Type B pancreatic cell (in vitro differentiated cells): ENCODE data around the gene BRD1. TPM values are rescaled to one million over a fixed set of nuclear protein-coding genes. Genes with fewer than 3 reads are reported as not detected.

Experiments
- DNase-seq: peaks from one replicate; pipeline ENCODE4 v3.0.0; 2021; ENCODE audit warnings: mixed read lengths; ENCODE audit not compliant: unreplicated experiment; ENCODE audit errors: extremely low spot score
- H3K27ac Mint-ChIP-seq: 2 replicates; pipeline ENCODE4 v1.8.0; 2021; ENCODE audit warnings: mild to moderate bottlenecking, mixed read lengths
- H3K27me3 Mint-ChIP-seq: 2 replicates; pipeline ENCODE4 v1.8.0; 2021; ENCODE audit warnings: mixed read lengths
- H3K36me3 Mint-ChIP-seq: 2 replicates; pipeline ENCODE4 v1.8.0; 2021; ENCODE audit warnings: mixed read lengths
- H3K4me1 Mint-ChIP-seq: one replicate; pipeline ENCODE4 v1.8.0; 2021; ENCODE audit warnings: mixed read lengths; ENCODE audit not compliant: unreplicated experiment
- H3K4me3 Mint-ChIP-seq: 2 replicates; pipeline ENCODE4 v1.8.0; 2021; ENCODE audit warnings: mild to moderate bottlenecking, mixed read lengths
- H3K9me3 Mint-ChIP-seq: 2 replicates; pipeline ENCODE4 v1.8.0; 2021; ENCODE audit warnings: mixed read lengths
- total RNA-seq: library from RNA; stranded (reverse); gene quantifications from 2 replicates; pipeline ENCODE4 v1.2.1, GENCODE V29; 2021; ENCODE audit warnings: low replicate concordance
- TF ChIP-seq, protein P1 (sequence below): fragments of 200-600 bp; sonication (generic); conservative IDR thresholded peaks from 2 replicates; pipeline ENCODE4 v1.5.0; 2021; ENCODE audit warnings: antibody characterized with exemption, mild to moderate bottlenecking

The BRD1 gene
- total RNA-seq, 1 donor from 2014 or later: 53.0 TPM

DNA sequence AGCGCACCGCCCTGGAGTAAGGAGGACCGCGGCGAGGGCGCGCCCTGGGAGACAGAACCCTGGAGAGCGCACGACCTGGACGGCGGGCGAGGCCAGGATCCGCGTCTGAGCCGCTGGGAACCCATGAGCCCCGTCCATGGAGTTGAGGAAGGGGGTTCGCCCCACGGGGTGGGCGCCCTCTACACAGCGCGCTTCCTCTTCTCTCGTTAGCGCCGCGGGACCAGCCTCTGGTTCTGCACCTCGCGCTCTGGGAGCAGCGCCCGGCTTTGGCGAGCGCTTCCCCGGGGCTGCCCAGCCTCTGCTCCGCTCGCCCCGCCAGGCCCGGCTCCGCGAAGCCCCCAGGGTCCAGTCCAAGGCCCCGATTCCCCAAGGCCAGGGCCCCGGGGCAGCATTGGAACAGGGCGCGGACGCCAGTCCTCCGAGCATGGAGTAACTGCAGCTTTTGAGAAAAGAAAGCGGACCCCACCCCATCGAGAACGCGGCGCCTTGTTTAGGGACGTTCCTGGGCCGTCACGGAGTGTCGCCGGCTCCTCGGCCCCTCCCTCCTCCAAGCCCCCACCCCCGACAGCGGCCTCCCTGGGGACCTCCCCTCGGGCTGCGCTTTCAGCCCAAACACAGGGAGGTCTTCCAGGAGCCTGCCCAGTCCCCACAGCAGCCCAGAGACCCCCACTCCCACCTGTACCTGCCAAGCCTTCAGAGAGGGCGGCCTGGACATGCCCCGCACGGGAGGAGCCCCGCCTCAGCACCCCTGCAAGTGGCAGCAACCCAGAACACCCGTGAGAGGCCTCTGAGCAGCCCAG is 56.2 kb downstream of the BRD1 start:
- Mint-ChIP-seq H3K27ac (no peak overlapping the region), H3K36me3 (peaks cover 4% of the 10 kb centered on the region), H3K4me3 (no peak overlapping the region), H3K27me3 (no peaks in the 10 kb centered on the region), H3K4me1 (no peaks in the 10 kb centered on the region), H3K9me3 (peaks cover 6% of the 10 kb centered on the region)
- TF ChIP-seq, protein P1, sequence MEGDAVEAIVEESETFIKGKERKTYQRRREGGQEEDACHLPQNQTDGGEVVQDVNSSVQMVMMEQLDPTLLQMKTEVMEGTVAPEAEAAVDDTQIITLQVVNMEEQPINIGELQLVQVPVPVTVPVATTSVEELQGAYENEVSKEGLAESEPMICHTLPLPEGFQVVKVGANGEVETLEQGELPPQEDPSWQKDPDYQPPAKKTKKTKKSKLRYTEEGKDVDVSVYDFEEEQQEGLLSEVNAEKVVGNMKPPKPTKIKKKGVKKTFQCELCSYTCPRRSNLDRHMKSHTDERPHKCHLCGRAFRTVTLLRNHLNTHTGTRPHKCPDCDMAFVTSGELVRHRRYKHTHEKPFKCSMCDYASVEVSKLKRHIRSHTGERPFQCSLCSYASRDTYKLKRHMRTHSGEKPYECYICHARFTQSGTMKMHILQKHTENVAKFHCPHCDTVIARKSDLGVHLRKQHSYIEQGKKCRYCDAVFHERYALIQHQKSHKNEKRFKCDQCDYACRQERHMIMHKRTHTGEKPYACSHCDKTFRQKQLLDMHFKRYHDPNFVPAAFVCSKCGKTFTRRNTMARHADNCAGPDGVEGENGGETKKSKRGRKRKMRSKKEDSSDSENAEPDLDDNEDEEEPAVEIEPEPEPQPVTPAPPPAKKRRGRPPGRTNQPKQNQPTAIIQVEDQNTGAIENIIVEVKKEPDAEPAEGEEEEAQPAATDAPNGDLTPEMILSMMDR: no peak
- no peak for DNase-seq

DNA sequence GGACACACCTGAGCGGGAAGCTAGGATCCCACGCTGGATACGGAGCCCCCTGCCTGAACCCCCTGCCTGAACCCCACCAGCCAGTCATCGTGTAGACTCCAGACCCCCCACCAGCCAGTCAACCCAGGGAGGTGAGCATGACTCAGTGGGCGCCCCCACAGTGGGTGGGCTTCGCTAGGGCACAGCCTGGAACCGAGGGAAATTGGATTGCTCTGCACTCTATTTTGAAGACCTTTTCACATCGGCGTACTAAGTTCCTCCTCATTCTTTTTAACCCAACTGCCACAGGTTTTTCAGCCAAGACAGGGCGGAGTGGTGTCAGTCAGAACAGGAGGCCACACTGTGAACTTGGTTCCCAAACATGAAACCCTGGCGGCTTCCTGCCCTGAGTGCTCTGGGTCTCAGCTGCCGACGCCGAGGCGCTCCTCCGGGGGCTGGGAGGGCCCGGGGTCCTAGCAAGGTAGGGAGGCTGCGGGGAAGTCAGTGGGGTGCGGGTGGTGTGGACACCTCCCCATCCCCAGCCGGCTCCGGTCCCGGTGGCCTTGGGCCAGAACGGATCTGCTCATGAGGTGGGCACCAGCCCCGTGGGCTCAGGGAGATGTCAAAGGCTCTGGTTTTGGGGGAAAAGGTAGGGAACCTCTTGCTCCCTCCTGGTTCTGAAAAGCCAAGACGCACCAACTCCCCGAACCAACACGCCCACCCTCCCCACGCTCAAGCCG is 57.0 kb downstream of the BRD1 start:
- peaks cover 6% of the 10 kb centered on the region for H3K9me3 Mint-ChIP-seq

DNA sequence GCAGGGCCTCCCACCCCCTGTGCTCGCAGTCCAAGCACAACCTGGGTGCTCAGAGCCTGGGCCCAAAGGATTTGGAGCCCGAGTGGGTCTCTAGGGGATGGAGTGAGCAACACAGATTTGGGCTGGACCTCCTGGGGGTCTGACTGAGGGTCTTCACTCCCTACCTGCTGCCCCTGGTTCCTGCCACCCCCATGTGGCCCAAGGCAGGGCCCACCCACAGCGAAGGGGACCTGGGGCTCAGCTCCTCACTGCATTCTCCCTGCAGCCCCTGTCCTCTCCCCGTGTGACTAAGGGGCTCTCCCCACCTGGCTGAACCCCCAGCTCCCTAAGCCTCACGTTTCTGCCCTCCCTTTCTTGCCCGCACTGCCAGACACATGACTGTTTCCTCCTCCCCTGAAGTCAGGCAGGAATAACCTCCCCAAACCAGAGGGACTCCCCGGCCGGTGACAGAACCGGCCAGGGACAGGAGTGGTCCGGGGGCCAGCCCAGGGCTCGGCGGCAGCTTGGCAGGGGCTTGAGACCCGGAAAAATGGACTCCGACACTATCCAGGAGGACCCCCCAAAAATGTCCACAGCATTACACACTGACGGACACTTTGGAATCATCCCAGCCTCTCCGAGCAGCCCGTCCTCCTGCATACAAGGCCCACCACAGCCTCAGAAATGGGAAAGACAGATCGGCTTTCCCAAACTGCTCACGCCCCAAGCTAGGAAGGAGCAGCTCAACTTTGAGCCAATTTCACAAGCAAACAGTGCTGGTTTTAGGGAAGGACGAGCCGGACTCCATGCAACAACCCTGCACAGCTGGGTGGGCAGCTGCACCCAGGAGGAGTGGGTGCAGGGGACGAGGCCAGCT is 57.8 kb downstream of the BRD1 start:
- no peak for DNase-seq
- TF ChIP-seq, protein P1: no peak
- Mint-ChIP-seq H3K27ac (no peak overlapping the region), H3K4me3 (no peak overlapping the region), H3K27me3 (no peaks in the 10 kb centered on the region), H3K4me1 (no peaks in the 10 kb centered on the region), H3K36me3 (peaks cover 4% of the 10 kb centered on the region), H3K9me3 (peaks cover 6% of the 10 kb centered on the region)

More for the DNA sequence above, 57.0 kb downstream of the BRD1 start:
- H3K4me1 Mint-ChIP-seq: no peaks in the 10 kb centered on the region
- no peaks in the 10 kb centered on the region for H3K27me3 Mint-ChIP-seq
- H3K27ac Mint-ChIP-seq: no peak overlapping the region
- H3K4me3 Mint-ChIP-seq: no peak overlapping the region
- DNase-seq: no peak
- TF ChIP-seq, protein P1: no peak
- H3K36me3 Mint-ChIP-seq: peaks cover 4% of the 10 kb centered on the region

DNA sequence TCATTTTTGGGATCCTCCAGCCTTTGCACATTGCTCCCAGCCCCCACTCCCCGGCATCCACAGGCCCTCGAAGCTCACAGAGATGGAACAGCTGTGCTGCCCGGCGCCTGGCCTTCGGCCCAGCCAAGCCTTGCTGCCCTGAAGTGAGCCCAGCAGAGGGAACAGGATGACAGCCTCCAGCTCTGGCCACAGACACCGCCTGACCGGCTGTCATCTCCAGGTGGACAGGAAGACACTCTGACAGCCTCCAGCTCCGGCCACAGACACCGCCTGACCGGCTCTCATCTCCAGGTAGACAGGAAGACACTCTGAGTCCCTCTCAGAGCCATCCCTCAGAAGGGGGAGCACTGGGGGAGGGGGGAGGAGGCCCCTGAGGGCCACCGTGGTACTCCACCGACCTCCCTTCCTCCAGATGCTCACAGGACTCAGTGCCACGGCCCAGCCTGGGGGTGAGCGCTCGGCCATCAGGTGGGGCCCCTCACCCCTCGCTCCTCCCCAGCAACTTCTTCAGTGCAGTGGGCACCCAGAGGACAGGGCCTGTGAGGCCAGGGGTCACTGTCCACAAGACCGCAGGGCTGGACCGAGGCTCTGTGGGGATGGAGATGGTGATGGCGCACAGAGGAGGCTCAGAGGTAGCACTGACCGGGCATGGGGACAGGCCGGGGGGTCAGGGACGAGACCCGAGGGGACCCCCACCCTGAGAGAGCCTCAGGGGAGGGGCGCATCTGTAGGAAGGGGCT is 58.6 kb downstream of the BRD1 start:
- no peaks in the 10 kb centered on the region for H3K4me1 Mint-ChIP-seq
- H3K36me3 Mint-ChIP-seq: peaks cover 4% of the 10 kb centered on the region
- no peak overlapping the region for H3K27ac Mint-ChIP-seq
- H3K27me3 Mint-ChIP-seq: no peaks in the 10 kb centered on the region
- H3K9me3 Mint-ChIP-seq: peaks cover 6% of the 10 kb centered on the region
- TF ChIP-seq, protein P1: no peak
- H3K4me3 Mint-ChIP-seq: no peak overlapping the region
- DNase-seq: no peak
